Skeletal muscle cell (primary cell): ENCODE data around the gene NELFB.

Experiments used
- DNase-seq: peaks from one replicate; pipeline ENCODE4 v3.0.0-alpha.2; 2010; ENCODE audit warnings: low read depth
- H3K4me3 ChIP-seq: 2 replicates; pipeline ENCODE4 v1.5.1; 2011; ENCODE audit warnings: low read depth, mild to moderate bottlenecking, control low read depth, low read length, moderate library complexity

The NELFB gene

DNA sequence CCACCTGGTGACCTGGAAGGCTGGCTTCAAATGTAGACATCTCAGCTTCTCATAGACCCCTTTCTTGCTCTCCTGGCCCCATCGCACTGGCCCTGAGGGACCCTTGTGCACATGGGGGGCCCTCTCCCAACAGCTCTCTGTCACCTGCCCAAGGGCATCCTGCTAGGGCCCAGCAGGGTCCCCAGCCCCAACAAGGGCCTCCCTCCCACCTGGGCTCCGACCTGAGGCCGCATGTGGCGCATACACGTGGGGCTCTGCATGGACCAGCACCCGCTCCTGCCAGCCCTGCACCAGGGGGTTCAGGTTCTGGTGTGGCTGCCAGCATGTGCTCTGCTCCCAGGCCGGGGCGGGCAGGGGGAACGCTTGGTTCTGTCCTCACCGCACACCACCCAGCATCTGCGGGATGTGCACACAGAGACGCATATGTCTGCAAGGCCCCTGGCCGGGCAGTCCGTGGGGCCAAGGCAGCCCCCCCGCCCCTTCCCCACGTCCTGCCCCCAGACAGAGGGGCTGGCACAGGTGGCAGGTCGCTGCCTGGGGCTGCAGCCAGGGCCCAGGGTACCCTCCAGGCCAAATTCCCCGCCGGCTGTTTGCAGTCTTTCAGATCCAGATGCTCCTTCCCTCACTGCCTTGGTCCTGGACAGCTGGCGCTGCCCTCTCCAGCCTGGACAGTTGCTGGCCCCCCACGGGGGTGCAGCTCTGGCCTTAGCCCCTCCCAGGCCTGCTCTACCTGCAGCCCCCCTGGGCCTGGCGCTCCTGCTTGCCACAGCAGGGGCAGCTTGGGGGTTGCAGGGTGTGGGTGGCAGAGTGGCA is 64.8 kb downstream of the NELFB start:
- no peak for DNase-seq
- H3K4me3 ChIP-seq: no peak overlapping the region

DNA sequence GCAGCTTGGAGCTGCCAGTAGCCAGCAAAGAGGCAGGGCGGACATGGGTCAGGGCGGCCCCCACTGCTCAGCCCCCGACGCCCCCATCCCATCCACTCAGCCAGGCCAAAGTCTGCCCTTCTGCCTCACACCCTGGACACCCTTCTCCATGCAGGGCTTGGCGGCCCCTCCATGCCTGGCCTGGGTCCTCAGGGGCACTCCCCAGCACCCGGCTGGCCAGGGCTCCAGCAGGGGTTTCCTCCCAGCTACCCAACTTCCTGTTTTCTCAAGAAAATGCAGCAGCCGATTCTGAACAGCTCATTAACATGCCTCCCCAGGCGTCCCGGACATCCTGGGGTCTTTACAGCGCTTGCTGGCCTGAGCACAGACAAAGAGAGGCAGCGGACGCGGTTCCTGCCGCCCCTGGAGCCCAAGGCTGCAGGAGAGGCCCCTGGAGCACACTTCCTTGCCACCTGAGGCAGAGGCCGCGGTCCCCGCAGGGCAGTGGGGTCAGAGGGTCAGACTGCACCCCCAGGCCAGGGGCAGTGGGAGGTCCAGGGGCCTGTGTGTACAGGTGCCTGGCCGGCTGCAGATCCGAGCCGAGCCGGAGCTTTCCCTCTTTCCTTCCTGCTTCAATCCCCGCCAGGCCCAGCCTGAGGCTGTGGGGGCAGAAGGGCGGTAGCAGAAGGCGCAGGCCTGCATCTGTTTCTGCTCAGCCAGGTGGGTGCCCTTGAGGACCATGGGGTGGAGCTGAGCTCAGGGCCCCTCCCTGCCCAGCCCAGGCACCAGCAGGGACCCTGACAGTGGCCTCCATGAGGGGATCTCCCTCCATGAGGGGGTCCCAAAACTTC is 65.6 kb downstream of the NELFB start:
- DNase-seq: no peak
- no peak overlapping the region for H3K4me3 ChIP-seq

DNA sequence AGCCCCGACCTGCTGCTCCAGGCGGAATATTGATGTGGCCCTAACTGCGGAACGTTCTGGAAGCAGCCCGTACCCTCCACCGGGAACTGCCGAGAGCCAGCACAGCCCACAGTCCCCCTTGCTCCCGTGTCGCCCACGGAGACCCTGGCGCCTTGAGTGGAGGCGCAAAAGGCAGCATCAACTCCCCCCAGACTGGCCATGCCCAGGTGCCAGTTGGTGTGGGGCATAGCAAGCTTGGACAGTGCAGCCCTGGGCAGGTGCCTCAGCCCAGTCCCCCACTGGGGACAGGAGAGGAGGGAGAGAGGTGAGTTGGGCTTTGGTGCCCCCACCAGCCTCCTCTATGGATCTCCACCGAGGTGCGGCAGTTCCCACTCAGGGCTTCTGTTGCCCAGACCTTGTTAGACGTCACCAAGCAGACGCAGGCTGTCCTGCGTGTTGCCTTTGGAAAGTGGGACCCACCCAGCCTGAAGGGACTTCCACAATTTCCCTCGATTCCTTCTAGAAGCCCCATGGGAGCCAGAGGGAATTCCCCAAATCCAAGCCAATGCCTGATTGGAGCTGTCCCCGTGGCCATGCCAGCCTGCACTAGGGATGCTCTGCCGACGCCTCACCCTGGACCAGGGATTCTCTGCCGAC is 66.7 kb downstream of the NELFB start:
- no peak for DNase-seq
- no peak overlapping the region for H3K4me3 ChIP-seq
